ENCODE measurements around the gene SYNGR3. TPM values are rescaled to one million over a fixed set of nuclear protein-coding genes. Genes with fewer than 3 reads are reported as not detected.

The SYNGR3 gene
- polyA plus RNA-seq, 1 experiment: 1.8 TPM

GRCh38 chr16:1964506-1965395 is 25.0 kb upstream of the SYNGR3 start, which contains the start of gene RPS2:
Gene RPS2 (minus strand): TSS chr16:1964826. CDS start chr16:1964625, 201 bp downstream.
- POLR2A ChIA-PET: interaction anchor here (0.6 to 2.0 kb wide), 47 partner anchors 9 to 772 kb away, joined by 3 to 20 read pairs (median 4); partner anchors contain the start of genes ECI1, FAHD1, GFER and HAGH
- CTCF ChIA-PET: interaction anchor here (0.7 to 1.2 kb wide), 3 partner anchors 176 to 1623 kb away, joined by 3 to 6 read pairs (median 4); no protein-coding TSS in a partner anchor
- no peak for TF ChIP-seq CTCF (IDR thresholded peaks at IDR 0.05; ENCODE audit: low read depth, low read length)
- H3K27ac ChIP-seq (ENCODE audit: low read depth, low read length): peak within 1 kb of the TSS; percentile 91
- DNase-seq (ENCODE audit: low read depth, low spot score): peak; percentile 98
- peak within 1 kb of the TSS; percentile 90 for H3K4me3 ChIP-seq (ENCODE audit: low read depth, low read length)
- no peaks in the 10 kb centered on the region; the same call in 1 of the 2 replicates for H3K9me3 ChIP-seq (ENCODE audit: control insufficient read depth, insufficient read depth, low read length)
- H3K27me3 ChIP-seq (ENCODE audit: control insufficient read depth, insufficient read depth, low read length): no peaks in the 10 kb centered on the region

GRCh38 chr16:1965396-1966001 is 24.3 kb upstream of the SYNGR3 start:
- DNase-seq (ENCODE audit: low read depth, low spot score): no peak
- CTCF ChIA-PET: interaction anchor here (1.2 kb wide), 1 partner anchor 175 kb away, joined by 3 read pairs; no protein-coding TSS in a partner anchor
- H3K9me3 ChIP-seq (ENCODE audit: control insufficient read depth, insufficient read depth, low read length): no peaks in the 10 kb centered on the region
- H3K4me3 ChIP-seq (ENCODE audit: low read depth, low read length): peak overlapping the region; percentile 90
- H3K27ac ChIP-seq (ENCODE audit: low read depth, low read length): peak overlapping the region; percentile 87
- TF ChIP-seq CTCF (IDR thresholded peaks at IDR 0.05; ENCODE audit: low read depth, low read length): no peak
- POLR2A ChIA-PET: interaction anchor here (0.7 to 2.0 kb wide), 27 partner anchors 8 to 249 kb away, joined by 3 to 20 read pairs (median 6); partner anchors contain the start of genes FAHD1, GFER, HAGH and MSRB1
- no peaks in the 10 kb centered on the region for H3K27me3 ChIP-seq (ENCODE audit: control insufficient read depth, insufficient read depth, low read length)

- peak within 1 kb of the TSS; percentile 90 for H3K4me3 ChIP-seq (ENCODE audit: low read depth, low read length)
- no peaks in the 10 kb centered on the region for H3K27me3 ChIP-seq (ENCODE audit: control insufficient read depth, insufficient read depth, low read length)
- H3K27ac ChIP-seq (ENCODE audit: low read depth, low read length): no peak within 1 kb of the TSS
- CTCF ChIA-PET: no interaction called here
- POLR2A ChIA-PET: no interaction called here
- no peak for DNase-seq (ENCODE audit: low read depth, low spot score)
- H3K9me3 ChIP-seq (ENCODE audit: control insufficient read depth, insufficient read depth, low read length): no peaks in the 10 kb centered on the region; the same call in 1 of the 2 replicates
- no peak for TF ChIP-seq CTCF (IDR thresholded peaks at IDR 0.05; ENCODE audit: low read depth, low read length)
These were observed 23.3 kb upstream of the SYNGR3 start, which contains the start of gene RNF151 for GRCh38 chr16:1966460-1966859. Gene RNF151 (plus strand): TSS chr16:1966856. CDS start chr16:1966882, 26 bp downstream.

- H3K27ac ChIP-seq (ENCODE audit: low read depth, low read length): no peak overlapping the region
- H3K9me3 ChIP-seq (ENCODE audit: control insufficient read depth, insufficient read depth, low read length): no peaks in the 10 kb centered on the region; the same call in 1 of the 2 replicates
- TF ChIP-seq CTCF (IDR thresholded peaks at IDR 0.05; ENCODE audit: low read depth, low read length): no peak
- DNase-seq (ENCODE audit: low read depth, low spot score): no peak
- no peaks in the 10 kb centered on the region for H3K27me3 ChIP-seq (ENCODE audit: control insufficient read depth, insufficient read depth, low read length)
- POLR2A ChIA-PET: no interaction called here
- no peak overlapping the region for H3K4me3 ChIP-seq (ENCODE audit: low read depth, low read length)
- CTCF ChIA-PET: no interaction called here
These were observed 21.4 kb upstream of the SYNGR3 start for GRCh38 chr16:1968146-1968953.
